CD4-positive, alpha-beta T cell (primary cell): Measurements from ENCODE around the gene DDI2. TPM values are rescaled to one million over a fixed set of nuclear protein-coding genes. Genes with fewer than 3 reads are reported as not detected.

Source experiments
- ATAC-seq: fragments of 200-7000 bp; cut with Tn5 transposase; one replicate; pipeline ENCODE4 v1.10.0; 2022; ENCODE audit warnings: mild to moderate bottlenecking; ENCODE audit not compliant: poor library complexity
- CTCF ChIA-PET: fragments of 350-600 bp; sonication (Branson Sonifier 250); formaldehyde crosslinking; loops from one replicate; lab custom pipeline; 2021; ENCODE audit warnings: antibody characterized with exemption, inconsistent platforms; lab: Charles Lee
- POLR2A ChIA-PET: fragments of 350-600 bp; sonication (Branson Sonifier 250); formaldehyde crosslinking; loops from one replicate; lab custom pipeline; 2021; ENCODE audit warnings: antibody characterized with exemption, inconsistent platforms; lab: Charles Lee
- DNase-seq, 14 experiments: peaks; one replicate each; pipeline ENCODE4 v3.0.0-alpha.2; 2013 to 2020; ENCODE audit warnings: mixed read lengths in 2 of 14
- H3K27ac ChIP-seq, 2 donors: one replicate each; pipeline versions ENCODE4 v1.5.1 to v1.7.0; 2013; ENCODE audit warnings: low read length in 2 of 2, low read depth in 1 of 2, mild to moderate bottlenecking in 1 of 2
- H3K27me3 ChIP-seq, 2 experiments: 1 replicate in 1 of 2; 2 replicates in 1 of 2; pipeline versions ENCODE4 v1.6.1 to v1.7.0; 2013; ENCODE audit warnings: low read length in 2 of 2, control low read depth in 1 of 2, mild to moderate bottlenecking in 1 of 2, moderate library complexity in 1 of 2; ENCODE audit not compliant: insufficient read depth in 2 of 2, control insufficient read depth in 1 of 2
- H3K36me3 ChIP-seq: one replicate; pipeline ENCODE4 v1.6.1; 2013; ENCODE audit warnings: low read length, control low read depth; ENCODE audit not compliant: insufficient read depth
- H3K4me1 ChIP-seq: one replicate; pipeline ENCODE4 v1.6.1; 2013; ENCODE audit warnings: low read length, control low read depth; ENCODE audit not compliant: insufficient read depth
- H3K4me3 ChIP-seq: one replicate; pipeline ENCODE4 v1.5.1; 2013; ENCODE audit warnings: mild to moderate bottlenecking, low read length, moderate library complexity
- H3K9me3 ChIP-seq, 2 experiments: 1 replicate in 1 of 2; 2 replicates in 1 of 2; pipeline versions ENCODE4 v1.6.1 to v1.7.0; 2013; ENCODE audit warnings: low read length in 2 of 2, mild to moderate bottlenecking in 2 of 2, control low read depth in 1 of 2, moderate library complexity in 1 of 2; ENCODE audit not compliant: control insufficient read depth in 1 of 2, insufficient read depth in 1 of 2
- H3K27ac Mint-ChIP-seq: one replicate; pipeline ENCODE4 v1.8.0; 2020; ENCODE audit warnings: mixed read lengths
- H3K27me3 Mint-ChIP-seq: one replicate; pipeline ENCODE4 v1.8.0; 2021; ENCODE audit warnings: mixed read lengths
- H3K36me3 Mint-ChIP-seq: one replicate; pipeline ENCODE4 v1.8.0; 2021; ENCODE audit warnings: low read depth, mixed read lengths
- H3K4me1 Mint-ChIP-seq: one replicate; pipeline ENCODE4 v1.8.0; 2021; ENCODE audit warnings: low read depth, mixed read lengths
- H3K4me3 Mint-ChIP-seq: one replicate; pipeline ENCODE4 v1.8.0; 2020; ENCODE audit warnings: mild to moderate bottlenecking, mixed read lengths
- H3K9me3 Mint-ChIP-seq: one replicate; pipeline ENCODE4 v1.8.0; 2020; ENCODE audit warnings: mixed read lengths
- intact Hi-C, 2 experiments: fragments of 100-400 bp; cut with DNase I in 1 of 2; cut with micrococcal nuclease in 1 of 2; formaldehyde crosslinking; loops; one replicate each; pipeline versions ENCODE4 v1.15.1 to v1.9.0; 2023 to 2025; cut with DNase I, micrococcal nuclease
- total RNA-seq, 174 experiments: library from RNA in 2 of 174; stranded (reverse) in 2 of 174; gene quantifications; one replicate each; pipeline ENCODE4 v1.2.3 and lab custom pipeline; 2021 to 2026
- TF ChIP-seq, protein P1 (sequence below): fragments of 200-600 bp; IDR thresholded peaks from one replicate; pipeline ENCODE4 v1.8.0; 2022; ENCODE audit warnings: antibody characterized with exemption, mild to moderate bottlenecking

DDI2 gene
- total RNA-seq, 2 experiments from 2014 or later, result 24.2 to 29.9 TPM

DNA sequence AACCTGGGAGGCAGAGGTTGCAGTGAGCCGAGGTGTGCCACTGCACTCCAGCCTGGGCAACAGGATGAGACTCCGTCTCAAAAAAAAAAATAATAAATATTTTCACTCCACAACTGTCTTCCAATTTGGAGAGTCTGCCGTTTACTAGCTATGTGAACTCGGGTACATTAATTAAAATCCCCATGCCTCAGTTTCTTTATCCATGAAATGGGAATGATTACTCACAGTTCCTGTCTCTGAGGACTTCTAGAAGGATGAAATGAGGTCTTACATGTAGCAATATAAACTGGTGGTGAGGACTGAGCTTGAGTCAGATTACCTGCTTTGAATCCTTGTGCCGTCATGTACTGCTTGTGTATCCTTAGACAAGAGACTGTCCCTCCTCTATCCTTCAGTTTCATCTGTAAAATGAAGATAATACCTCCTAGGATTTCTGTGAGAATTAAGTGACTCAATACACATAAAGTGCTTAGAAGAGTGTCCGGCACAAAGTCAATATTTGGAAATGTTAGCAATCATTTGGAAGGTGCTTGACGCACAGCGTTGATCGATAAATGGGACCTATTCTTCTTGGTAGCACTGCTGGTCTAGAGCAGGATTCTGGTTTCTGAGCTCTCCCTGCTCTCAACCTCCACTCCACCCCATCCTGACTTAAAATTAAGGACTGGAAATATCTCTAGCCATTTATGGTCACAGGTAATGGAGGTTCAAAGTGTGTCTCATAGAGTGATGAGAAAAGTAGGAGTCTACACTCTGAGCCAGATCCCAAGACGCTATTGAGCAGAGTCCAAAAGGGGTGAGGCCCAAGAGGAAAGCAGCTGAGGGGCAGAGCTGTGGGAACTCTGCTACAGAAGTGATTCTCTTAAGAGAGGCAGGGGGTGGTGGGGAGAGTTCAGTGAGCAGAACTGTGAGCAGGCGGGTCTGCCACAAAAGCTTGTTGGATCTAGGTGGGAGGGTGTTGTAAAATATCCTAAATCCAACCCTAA lies 11.6 kb upstream of the DDI2 start:
- TF ChIP-seq, protein P1, sequence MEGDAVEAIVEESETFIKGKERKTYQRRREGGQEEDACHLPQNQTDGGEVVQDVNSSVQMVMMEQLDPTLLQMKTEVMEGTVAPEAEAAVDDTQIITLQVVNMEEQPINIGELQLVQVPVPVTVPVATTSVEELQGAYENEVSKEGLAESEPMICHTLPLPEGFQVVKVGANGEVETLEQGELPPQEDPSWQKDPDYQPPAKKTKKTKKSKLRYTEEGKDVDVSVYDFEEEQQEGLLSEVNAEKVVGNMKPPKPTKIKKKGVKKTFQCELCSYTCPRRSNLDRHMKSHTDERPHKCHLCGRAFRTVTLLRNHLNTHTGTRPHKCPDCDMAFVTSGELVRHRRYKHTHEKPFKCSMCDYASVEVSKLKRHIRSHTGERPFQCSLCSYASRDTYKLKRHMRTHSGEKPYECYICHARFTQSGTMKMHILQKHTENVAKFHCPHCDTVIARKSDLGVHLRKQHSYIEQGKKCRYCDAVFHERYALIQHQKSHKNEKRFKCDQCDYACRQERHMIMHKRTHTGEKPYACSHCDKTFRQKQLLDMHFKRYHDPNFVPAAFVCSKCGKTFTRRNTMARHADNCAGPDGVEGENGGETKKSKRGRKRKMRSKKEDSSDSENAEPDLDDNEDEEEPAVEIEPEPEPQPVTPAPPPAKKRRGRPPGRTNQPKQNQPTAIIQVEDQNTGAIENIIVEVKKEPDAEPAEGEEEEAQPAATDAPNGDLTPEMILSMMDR, result no peak
- Histone ChIP-seq H3K4me1 (peaks cover 15% of the 10 kb centered on the region), H3K9me3 (peaks cover 0 to 3% of the 10 kb centered on the region in 2 experiments), H3K36me3 (no peaks in the 10 kb centered on the region), H3K27me3 (no peaks in the 10 kb centered on the region), H3K27ac (no peak overlapping the region), H3K4me3 (no peak overlapping the region)
- H3K36me3 Mint-ChIP-seq, result no peaks in the 10 kb centered on the region
- POLR2A ChIA-PET, result no interaction called here
- DNase-seq (no peak), ATAC-seq (no peak)
- H3K4me3 Mint-ChIP-seq, result no peak overlapping the region
- CTCF ChIA-PET, result interaction anchor here (0.6 to 0.9 kb wide), 2 partner anchors 9 to 754 kb away, joined by 4 read pairs; no protein-coding TSS in a partner anchor
- no peak overlapping the region for H3K27ac Mint-ChIP-seq
- no peaks in the 10 kb centered on the region for H3K27me3 Mint-ChIP-seq
- no peaks in the 10 kb centered on the region for H3K9me3 Mint-ChIP-seq
- peaks cover 13% of the 10 kb centered on the region for H3K4me1 Mint-ChIP-seq
- intact Hi-C loops, result no loop called here

DNA sequence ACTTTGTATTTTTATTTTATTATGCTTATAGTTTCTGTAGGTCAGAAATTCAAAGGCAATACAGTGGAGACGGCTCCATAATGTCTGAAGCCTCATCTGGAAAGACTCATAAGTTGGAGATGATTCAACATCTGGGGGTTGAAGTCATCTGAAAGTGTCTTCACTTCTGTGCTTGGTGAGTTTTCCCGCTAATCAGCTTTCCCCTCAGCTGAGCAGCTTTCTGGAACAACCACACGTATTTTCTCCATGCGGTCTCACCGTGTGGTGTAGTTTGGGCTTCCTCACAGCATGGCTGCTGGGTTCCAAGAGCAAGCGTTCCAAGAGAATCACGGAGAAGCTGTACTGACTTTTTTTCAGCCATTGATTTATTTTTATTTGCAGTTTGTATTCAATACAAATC lies 7.6 kb upstream of the DDI2 start:
- Histone ChIP-seq H3K9me3 (no peaks in the 10 kb centered on the region), H3K27me3 (no peaks in the 10 kb centered on the region), H3K36me3 (no peaks in the 10 kb centered on the region), H3K27ac (no peak overlapping the region), H3K4me3 (no peak overlapping the region), H3K4me1 (no peaks in the 10 kb centered on the region)
- Mint-ChIP-seq H3K4me3 (no peak overlapping the region), H3K27me3 (no peaks in the 10 kb centered on the region), H3K27ac (no peak overlapping the region), H3K36me3 (no peaks in the 10 kb centered on the region), H3K9me3 (no peaks in the 10 kb centered on the region), H3K4me1 (no peaks in the 10 kb centered on the region)
- TF ChIP-seq, protein P1, result no peak
- POLR2A ChIA-PET, result no interaction called here
- CTCF ChIA-PET, result no interaction called here
- DNase-seq, result no peak
- no peak for ATAC-seq
- intact Hi-C loops, result loop anchor here in 1 of 2 experiments (10.0 kb wide), 2 partner anchors 365 to 605 kb away; partner anchors contain the start of genes ARHGEF19 and ZBTB17

DNA sequence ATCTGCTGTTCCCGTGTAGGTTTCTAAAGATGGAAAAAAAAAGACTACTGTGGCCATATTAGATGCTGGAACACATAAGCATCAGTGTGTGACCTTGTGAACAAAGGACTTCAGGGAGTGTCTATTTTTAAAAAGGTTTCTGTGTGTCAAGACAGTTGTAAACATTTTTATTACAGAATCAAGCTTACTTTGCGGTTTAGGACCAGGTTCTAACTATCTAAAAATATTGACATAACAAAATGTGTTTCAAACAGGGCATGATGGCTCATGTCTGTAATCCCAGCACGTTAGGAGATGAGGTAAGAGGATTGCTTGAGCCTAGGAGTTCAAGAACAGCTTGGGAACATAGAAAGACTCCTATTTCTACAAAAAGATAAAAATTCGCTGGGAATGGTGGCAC lies 7.1 kb upstream of the DDI2 start:
- Histone ChIP-seq H3K4me3 (no peak overlapping the region), H3K9me3 (no peaks in the 10 kb centered on the region), H3K36me3 (no peaks in the 10 kb centered on the region), H3K4me1 (no peaks in the 10 kb centered on the region), H3K27me3 (no peaks in the 10 kb centered on the region), H3K27ac (no peak overlapping the region)
- H3K4me3 Mint-ChIP-seq, result no peak overlapping the region
- TF ChIP-seq, protein P1, result no peak
- no peak overlapping the region for H3K27ac Mint-ChIP-seq
- H3K36me3 Mint-ChIP-seq, result no peaks in the 10 kb centered on the region
- H3K9me3 Mint-ChIP-seq, result no peaks in the 10 kb centered on the region
- intact Hi-C loops, result loop anchor here in 1 of 2 experiments (10.0 kb wide), 2 partner anchors 365 to 605 kb away; partner anchors contain the start of genes ARHGEF19 and ZBTB17
- POLR2A ChIA-PET, result no interaction called here
- no peaks in the 10 kb centered on the region for H3K27me3 Mint-ChIP-seq
- no peak for ATAC-seq
- no peak for DNase-seq
- CTCF ChIA-PET, result no interaction called here
- no peaks in the 10 kb centered on the region for H3K4me1 Mint-ChIP-seq
